ENCODE data around the gene SATB2.

- TF ChIP-seq EZH2phosphoT487 (IDR thresholded peaks at IDR 0.05; ENCODE audit: borderline replicate concordance, low read length), result no peak
- no peak for TF ChIP-seq CTCF (IDR thresholded peaks at IDR 0.05; ENCODE audit: low read depth, low read length, poor library complexity, severe bottlenecking)
Measured at GRCh38 chr2:199407421-199407820, 50.3 kb downstream of the SATB2 start.
